Neural cell (in vitro differentiated cells): ENCODE data around the gene TPT1. TPM values are rescaled to one million over a fixed set of nuclear protein-coding genes. Genes with fewer than 3 reads are reported as not detected.
"Not testable (repeated sequence)": the region's sequence is repeated elsewhere in the genome, so short reads cannot be mapped to it uniquely, and the experiment has no call there.

Experiments used
- H2AFZ ChIP-seq: fragments of 200-600, 300-800 bp; sonication (generic), shearing (Covaris generic); 2 replicates; pipeline ENCODE4 v1.6.0; 2014; ENCODE audit warnings: low read depth, mild to moderate bottlenecking, antibody characterized with exemption, low read length, moderate library complexity
- H3F3A ChIP-seq: fragments of 200-600 bp; shearing (Covaris generic); 2 replicates; pipeline ENCODE4 v1.6.1; 2016; ENCODE audit warnings: mild to moderate bottlenecking, moderate library complexity, mixed read lengths, antibody characterized with exemption, low read length; ENCODE audit not compliant: insufficient read depth, poor library complexity, severe bottlenecking
- H3K27ac ChIP-seq: fragments of 200-600, 300-800 bp; sonication (generic), shearing (Covaris generic); 2 replicates; pipeline ENCODE4 v1.5.1; 2014; ENCODE audit warnings: mild to moderate bottlenecking, low read length, moderate library complexity
- H3K27me3 ChIP-seq: fragments of 300-800, 200-600 bp; sonication (generic), shearing (Covaris generic); 2 replicates; pipeline ENCODE4 v1.6.0; 2014; ENCODE audit warnings: mild to moderate bottlenecking, low read depth, low read length, moderate library complexity; ENCODE audit not compliant: insufficient read depth
- H3K36me3 ChIP-seq: fragments of 300-800, 200-600 bp; sonication (generic), shearing (Covaris generic); 2 replicates; pipeline ENCODE4 v1.5.1; 2014; ENCODE audit warnings: mild to moderate bottlenecking, antibody characterized with exemption, low read length, moderate library complexity; ENCODE audit not compliant: insufficient read depth
- H3K4me2 ChIP-seq: fragments of 300-800, 200-600 bp; sonication (generic), shearing (Covaris generic); 2 replicates; pipeline ENCODE4 v1.6.0; 2014; ENCODE audit warnings: mild to moderate bottlenecking, low read length
- H3K4me3 ChIP-seq: fragments of 300-800, 200-600 bp; sonication (generic), shearing (Covaris generic); 2 replicates; pipeline ENCODE4 v1.5.1; 2014; ENCODE audit warnings: mild to moderate bottlenecking, low read length, moderate library complexity
- H3K79me2 ChIP-seq: fragments of 200-600 bp; shearing (Covaris generic); replicated peaks from 2 replicates; pipeline ENCODE4 v1.6.0; 2014; ENCODE audit warnings: mild to moderate bottlenecking, low read length, moderate library complexity; ENCODE audit not compliant: insufficient read depth
- H3K9ac ChIP-seq: fragments of 300-800, 200-600 bp; sonication (generic), shearing (Covaris generic); 2 replicates; pipeline ENCODE4 v1.6.1; 2016; ENCODE audit warnings: mild to moderate bottlenecking, low read length, mixed read lengths
- H3K9me2 ChIP-seq: fragments of 200-600 bp; shearing (Covaris generic); 2 replicates; pipeline ENCODE4 v1.6.1; 2016; ENCODE audit warnings: mild to moderate bottlenecking, low read length, mixed read lengths; ENCODE audit not compliant: insufficient read depth
- H3K9me3 ChIP-seq: fragments of 200-600, 300-800 bp; sonication (generic), shearing (Covaris generic); 2 replicates; pipeline ENCODE4 v1.6.1; 2016; ENCODE audit warnings: mild to moderate bottlenecking, mixed run types, low read length, moderate library complexity, mixed read lengths
- H4K20me1 ChIP-seq: fragments of 200-600 bp; shearing (Covaris generic); 2 replicates; pipeline ENCODE4 v1.6.1; 2016; ENCODE audit warnings: mild to moderate bottlenecking, mixed run types; ENCODE audit not compliant: insufficient read depth
- CTCF ChIP-seq: fragments of 450-650 bp; IDR thresholded peaks from 2 replicates; pipeline ENCODE4 v1.5.1; 2014; ENCODE audit warnings: antibody characterized with exemption, mild to moderate bottlenecking, moderate library complexity; ENCODE audit not compliant: poor library complexity, severe bottlenecking
- EP300 ChIP-seq: fragments of 450-650 bp; conservative IDR thresholded peaks from 2 replicates; pipeline ENCODE4 v1.6.1; 2014; ENCODE audit warnings: antibody characterized with exemption, mild to moderate bottlenecking, moderate library complexity; ENCODE audit not compliant: poor library complexity, severe bottlenecking
- EZH2 ChIP-seq: fragments of 200-600, 300-800 bp; shearing (Covaris generic), sonication (generic); IDR thresholded peaks from 2 replicates; pipeline ENCODE4 v1.6.1; 2014; ENCODE audit warnings: antibody characterized with exemption, low read length, borderline replicate concordance, mild to moderate bottlenecking; ENCODE audit not compliant: insufficient read depth, poor library complexity, severe bottlenecking
- POLR2AphosphoS5 ChIP-seq: IDR thresholded peaks from 2 replicates; pipeline ENCODE4 v1.6.1; 2012
- SMC3 ChIP-seq: fragments of 450-650 bp; conservative IDR thresholded peaks from 2 replicates; pipeline ENCODE4 v1.6.1; 2014; ENCODE audit warnings: antibody characterized with exemption, mild to moderate bottlenecking, moderate library complexity; ENCODE audit not compliant: poor library complexity
- polyA plus RNA-seq: library from polyadenylated mRNA; depleted of rRNA; stranded (reverse); fragments of >200 nt; gene quantifications from 2 replicates; pipeline ENCODE4 v1.2.3, GENCODE V29; 2014
- TF ChIP-seq, protein P1 (sequence below): IDR thresholded peaks from 2 replicates; pipeline ENCODE4 v1.6.1; 2012; ENCODE audit warnings: borderline replicate concordance

The TPT1 gene
- polyA plus RNA-seq, 1 donor from 2014 or later = 2,071 TPM

DNA sequence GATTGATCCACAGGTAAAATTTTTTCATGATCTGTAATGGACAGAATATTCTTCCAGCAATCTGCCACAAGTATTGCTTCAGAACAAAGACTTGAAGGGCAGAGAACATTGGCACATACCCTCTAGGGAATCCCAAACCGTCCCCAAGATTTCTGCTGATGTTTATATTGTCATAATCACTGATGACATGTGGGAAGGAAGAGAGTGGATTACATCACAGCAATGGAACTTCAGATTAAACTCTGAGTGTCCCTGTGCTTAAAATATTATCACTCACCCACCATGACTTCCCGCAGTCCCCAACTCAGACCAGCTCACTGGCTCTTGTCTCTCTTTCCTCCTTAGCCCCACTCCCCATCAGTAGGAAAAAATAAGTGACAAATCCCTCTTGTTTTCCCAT is 8.5 kb upstream of the TPT1 start:
- Histone ChIP-seq H3K9ac (no peak overlapping the region), H3K4me3 (no peak overlapping the region), H4K20me1 (no peaks in the 10 kb centered on the region), H3K9me3 (no peaks in the 10 kb centered on the region), H3K36me3 (no peaks in the 10 kb centered on the region), H3K4me2 (no peak overlapping the region), H3K79me2 (no peaks in the 10 kb centered on the region), H3K9me2 (no peaks in the 10 kb centered on the region), H3K27me3 (no peaks in the 10 kb centered on the region), H2AFZ (no peak overlapping the region), H3K27ac (no peak overlapping the region), H3F3A (no peaks in the 10 kb centered on the region)
- TF ChIP-seq POLR2AphosphoS5 = no peak
- no peak for TF ChIP-seq CTCF
- no peak for TF ChIP-seq EZH2
- TF ChIP-seq SMC3 = no peak
- TF ChIP-seq EP300 = no peak
- TF ChIP-seq, protein P1, sequence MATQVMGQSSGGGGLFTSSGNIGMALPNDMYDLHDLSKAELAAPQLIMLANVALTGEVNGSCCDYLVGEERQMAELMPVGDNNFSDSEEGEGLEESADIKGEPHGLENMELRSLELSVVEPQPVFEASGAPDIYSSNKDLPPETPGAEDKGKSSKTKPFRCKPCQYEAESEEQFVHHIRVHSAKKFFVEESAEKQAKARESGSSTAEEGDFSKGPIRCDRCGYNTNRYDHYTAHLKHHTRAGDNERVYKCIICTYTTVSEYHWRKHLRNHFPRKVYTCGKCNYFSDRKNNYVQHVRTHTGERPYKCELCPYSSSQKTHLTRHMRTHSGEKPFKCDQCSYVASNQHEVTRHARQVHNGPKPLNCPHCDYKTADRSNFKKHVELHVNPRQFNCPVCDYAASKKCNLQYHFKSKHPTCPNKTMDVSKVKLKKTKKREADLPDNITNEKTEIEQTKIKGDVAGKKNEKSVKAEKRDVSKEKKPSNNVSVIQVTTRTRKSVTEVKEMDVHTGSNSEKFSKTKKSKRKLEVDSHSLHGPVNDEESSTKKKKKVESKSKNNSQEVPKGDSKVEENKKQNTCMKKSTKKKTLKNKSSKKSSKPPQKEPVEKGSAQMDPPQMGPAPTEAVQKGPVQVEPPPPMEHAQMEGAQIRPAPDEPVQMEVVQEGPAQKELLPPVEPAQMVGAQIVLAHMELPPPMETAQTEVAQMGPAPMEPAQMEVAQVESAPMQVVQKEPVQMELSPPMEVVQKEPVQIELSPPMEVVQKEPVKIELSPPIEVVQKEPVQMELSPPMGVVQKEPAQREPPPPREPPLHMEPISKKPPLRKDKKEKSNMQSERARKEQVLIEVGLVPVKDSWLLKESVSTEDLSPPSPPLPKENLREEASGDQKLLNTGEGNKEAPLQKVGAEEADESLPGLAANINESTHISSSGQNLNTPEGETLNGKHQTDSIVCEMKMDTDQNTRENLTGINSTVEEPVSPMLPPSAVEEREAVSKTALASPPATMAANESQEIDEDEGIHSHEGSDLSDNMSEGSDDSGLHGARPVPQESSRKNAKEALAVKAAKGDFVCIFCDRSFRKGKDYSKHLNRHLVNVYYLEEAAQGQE = no peak

DNA sequence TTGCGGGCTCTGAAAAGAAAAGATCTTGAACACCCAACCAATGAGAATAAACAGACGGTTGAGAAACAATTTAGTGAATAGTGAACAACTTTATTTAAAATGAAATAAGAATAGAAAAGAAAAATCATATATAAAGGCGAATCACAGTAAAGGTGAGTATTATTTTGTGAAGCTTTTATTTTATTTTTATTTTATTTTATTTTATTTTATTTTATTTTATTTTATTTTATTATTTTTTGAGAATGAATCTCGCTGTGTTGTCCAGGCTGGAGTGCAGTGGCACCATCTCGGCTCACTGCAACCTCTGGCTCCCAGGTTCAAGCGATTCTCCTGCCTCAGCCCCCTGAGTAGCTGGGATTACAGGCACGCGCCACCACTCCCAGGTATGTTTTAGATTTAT is 3.1 kb upstream of the TPT1 start:
- H3K27me3 ChIP-seq, H2AFZ ChIP-seq, H3K4me3 ChIP-seq, H3K27ac ChIP-seq, H3K36me3 ChIP-seq, H4K20me1 ChIP-seq, H3K9me2 ChIP-seq, H3K9ac ChIP-seq, H3K9me3 ChIP-seq, H3F3A ChIP-seq, H3K4me2 ChIP-seq: not testable (repeated sequence)
- H3K79me2 ChIP-seq = peaks cover 28% of the 10 kb centered on the region

- not testable (repeated sequence) for H3K9me3 ChIP-seq, H4K20me1 ChIP-seq, H3K9me2 ChIP-seq, H3K27ac ChIP-seq, H3F3A ChIP-seq, H3K9ac ChIP-seq, H3K27me3 ChIP-seq, H3K4me2 ChIP-seq, H3K4me3 ChIP-seq, H2AFZ ChIP-seq
- Histone ChIP-seq H3K36me3 (peaks cover 10% of the 10 kb centered on the region), H3K79me2 (peaks cover 37% of the 10 kb centered on the region)
These were observed 2.1 kb upstream of the TPT1 start for GRCh38 chr13:45343102-45343501.

- H3K9me3 ChIP-seq, H3F3A ChIP-seq, H4K20me1 ChIP-seq, H3K9ac ChIP-seq, H3K27me3 ChIP-seq, H2AFZ ChIP-seq, H3K27ac ChIP-seq, H3K9me2 ChIP-seq: not testable (repeated sequence)
- Histone ChIP-seq H3K36me3 (peaks cover 10% of the 10 kb centered on the region), H3K4me2 (peak overlapping the region; percentile 33), H3K79me2 (peaks cover 41% of the 10 kb centered on the region), H3K4me3 (peak overlapping the region; percentile 93)
These were observed 1.7 kb upstream of the TPT1 start for GRCh38 chr13:45342668-45343067.
